CD14-positive monocyte (primary cell): ENCODE data around the gene RFX2. TPM values are rescaled to one million over a fixed set of nuclear protein-coding genes. Genes with fewer than 3 reads are reported as not detected.

Source experiments
- DNase-seq, 3 donors: peaks; one replicate each; pipeline ENCODE4 v3.0.0-alpha.2; 2011 to 2022
- H2AFZ ChIP-seq: 2 replicates; pipeline ENCODE4 v1.6.0; 2012; ENCODE audit warnings: mild to moderate bottlenecking, low read depth, low read length, inconsistent platforms; ENCODE audit not compliant: insufficient read depth, poor library complexity, severe bottlenecking
- H3K27ac ChIP-seq, 2 donors: 1 replicate in 1 of 2; 2 replicates in 1 of 2; pipeline ENCODE4 v1.5.1; 2012 to 2013; ENCODE audit warnings: low read length in 2 of 2, control low read depth in 1 of 2, inconsistent platforms in 1 of 2, low read depth in 1 of 2, mild to moderate bottlenecking in 1 of 2
- H3K27me3 ChIP-seq, 2 donors: one replicate each; pipeline versions ENCODE4 v1.6.0 to v1.6.1; 2011 to 2013; ENCODE audit warnings: low read length in 2 of 2; ENCODE audit not compliant: control insufficient read depth in 2 of 2, insufficient read depth in 2 of 2
- H3K36me3 ChIP-seq, 2 donors: replicated peaks in 1 of 2; 1 replicate in 1 of 2; 2 replicates in 1 of 2; pipeline versions ENCODE4 v1.5.1 to v1.6.1; 2012 to 2013; ENCODE audit warnings: low read length in 2 of 2, control low read depth in 1 of 2, inconsistent platforms in 1 of 2, mild to moderate bottlenecking in 1 of 2; ENCODE audit not compliant: insufficient read depth in 2 of 2, control insufficient read depth in 1 of 2
- H3K4me1 ChIP-seq, 2 donors: 1 replicate in 1 of 2; 2 replicates in 1 of 2; pipeline versions ENCODE4 v1.5.1 to v1.6.1; 2012 to 2013; ENCODE audit warnings: low read length in 2 of 2, control low read depth in 1 of 2, inconsistent platforms in 1 of 2, mild to moderate bottlenecking in 1 of 2, moderate library complexity in 1 of 2; ENCODE audit not compliant: insufficient read depth in 2 of 2, control insufficient read depth in 1 of 2
- H3K4me2 ChIP-seq: replicated peaks from 2 replicates; pipeline ENCODE3; 2012; ENCODE audit warnings: low read length, moderate library complexity, mild to moderate bottlenecking; ENCODE audit not compliant: poor library complexity, severe bottlenecking; ENCODE audit errors: extremely low read depth
- H3K4me3 ChIP-seq, 3 experiments: fragments of 200-600 bp in 1 of 3; sonication (generic) in 1 of 3; replicated peaks in 1 of 3; 1 replicate in 2 of 3; 2 replicates in 1 of 3; pipeline ENCODE4 v1.5.1; 2011 to 2013; ENCODE audit warnings: low read length in 3 of 3, mild to moderate bottlenecking in 3 of 3, control low read depth in 2 of 3, low read depth in 2 of 3, inconsistent platforms in 1 of 3, moderate library complexity in 1 of 3
- H3K79me2 ChIP-seq: 2 replicates; pipeline ENCODE4 v1.6.0; 2012; ENCODE audit warnings: mild to moderate bottlenecking, control low read depth, inconsistent platforms, low read length, moderate library complexity; ENCODE audit not compliant: insufficient read depth
- H3K9ac ChIP-seq: 2 replicates; pipeline ENCODE4 v1.6.0; 2017; ENCODE audit warnings: low read length, mild to moderate bottlenecking; ENCODE audit not compliant: insufficient read depth, poor library complexity, severe bottlenecking
- H3K9me3 ChIP-seq, 2 donors: replicated peaks in 1 of 2; 1 replicate in 1 of 2; 2 replicates in 1 of 2; pipeline versions ENCODE4 v1.5.1 to v1.6.1; 2012 to 2013; ENCODE audit warnings: low read length in 2 of 2, control low read depth in 1 of 2; ENCODE audit not compliant: control insufficient read depth in 1 of 2, insufficient read depth in 1 of 2
- H4K20me1 ChIP-seq: 2 replicates; pipeline ENCODE4 v1.6.0; 2012; ENCODE audit warnings: mild to moderate bottlenecking, low read length, control low read depth, moderate library complexity; ENCODE audit not compliant: insufficient read depth
- H3K27ac Mint-ChIP-seq, 7 donors: one replicate each; pipeline ENCODE4 v1.8.0; 2020; ENCODE audit warnings: mild to moderate bottlenecking in 7 of 7, mixed read lengths in 7 of 7, moderate library complexity in 6 of 7, inconsistent platforms in 2 of 7
- H3K27me3 Mint-ChIP-seq, 3 donors: one replicate each; pipeline ENCODE4 v1.8.0; 2021 to 2022; ENCODE audit warnings: low read depth in 3 of 3, mild to moderate bottlenecking in 3 of 3, mixed read lengths in 3 of 3, moderate library complexity in 3 of 3, inconsistent platforms in 1 of 3
- H3K36me3 Mint-ChIP-seq, 2 donors: one replicate each; pipeline ENCODE4 v1.8.0; 2020; ENCODE audit warnings: mixed read lengths in 2 of 2, inconsistent platforms in 1 of 2, mild to moderate bottlenecking in 1 of 2
- H3K4me1 Mint-ChIP-seq: one replicate; pipeline ENCODE4 v1.8.0; 2020; ENCODE audit warnings: mild to moderate bottlenecking, mixed read lengths
- H3K4me3 Mint-ChIP-seq, 2 donors: one replicate each; pipeline ENCODE4 v1.8.0; 2020; ENCODE audit warnings: mild to moderate bottlenecking in 2 of 2, mixed read lengths in 2 of 2, moderate library complexity in 1 of 2
- H3K9me3 Mint-ChIP-seq, 7 donors: one replicate each; pipeline ENCODE4 v1.8.0; 2020 to 2022; ENCODE audit warnings: mixed read lengths in 7 of 7, mild to moderate bottlenecking in 6 of 7, moderate library complexity in 6 of 7, inconsistent platforms in 2 of 7
- WGBS: methylation state at CpG from one replicate; pipeline ENCODE4 v1.1.5; 2013; ENCODE audit warnings: missing lambda C conversion rate; ENCODE audit not compliant: insufficient coverage; 5-methylcytosine and 5-hydroxymethylcytosine counted together
- intact Hi-C, 2 donors: fragments of 100-400 bp; cut with micrococcal nuclease; formaldehyde crosslinking; loops; one replicate each; pipeline versions ENCODE4 v1.15.0 to v1.15.1; 2023
- polyA plus RNA-seq, 3 donors: library from polyadenylated mRNA; depleted of rRNA in 1 of 3; unstranded in 2 of 3; stranded (reverse) in 1 of 3; fragments of 300-500 nt in 2 of 3; fragments of >200 nt in 1 of 3; fragmentation: Illumina TruSeq in 2 of 3; gene quantifications; 1 replicate in 2 of 3; 2 replicates in 1 of 3; pipeline ENCODE4 v1.2.3, GENCODE V29; 2012 to 2021
- TF ChIP-seq, protein P1 (sequence below): fragments of 200-600 bp; IDR thresholded peaks from one replicate; pipeline ENCODE4 v1.8.0; 2022; ENCODE audit warnings: antibody characterized with exemption, mild to moderate bottlenecking

RFX2 gene
- polyA plus RNA-seq, 3 donors, result 5.7 to 12.9 (median 8.7) TPM

DNA sequence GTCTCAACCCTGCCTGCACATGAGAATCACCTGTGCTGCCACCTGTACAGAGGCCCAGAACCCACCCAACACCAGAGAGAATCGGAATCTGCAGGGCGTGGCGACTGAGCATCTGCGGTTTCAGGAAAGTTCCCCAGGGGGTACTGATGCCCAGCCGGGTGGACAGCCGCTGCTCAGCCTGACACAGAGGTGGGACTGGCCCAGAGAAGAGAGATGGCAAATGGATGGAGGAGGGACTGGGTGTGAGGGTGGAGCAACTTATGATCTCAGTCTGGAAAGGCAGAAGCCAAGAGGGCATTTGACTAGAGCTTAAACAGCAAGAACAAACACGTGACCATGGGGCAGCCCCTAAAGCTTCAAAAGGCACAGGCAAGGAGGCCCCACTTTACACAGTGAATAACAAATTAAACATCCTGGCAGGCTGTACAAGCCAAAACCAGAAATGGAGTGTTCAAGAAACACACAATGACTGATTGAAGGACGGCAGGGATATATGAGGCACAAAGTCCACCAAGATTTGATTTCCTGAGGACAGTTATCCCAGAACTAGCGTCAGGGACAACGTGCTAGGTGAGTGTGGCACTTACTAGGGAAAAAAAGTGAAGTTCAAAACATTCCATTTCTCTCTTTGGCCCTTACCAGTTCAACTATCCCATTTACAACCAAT is 135.4 kb downstream of the RFX2 start:
- H3K4me2 ChIP-seq, result no peak overlapping the region
- Mint-ChIP-seq H3K9me3 (no peaks in the 10 kb centered on the region), H3K4me3 (no peak overlapping the region), H3K27ac (peak overlapping the region in 3 of 7 donors; percentile 37 to 76 (median 68)), H3K4me1 (peaks cover 48% of the 10 kb centered on the region), H3K27me3 (no peaks in the 10 kb centered on the region), H3K36me3 (peaks cover 16 to 37% of the 10 kb centered on the region in 2 donors)
- H3K4me1 ChIP-seq, result peaks cover 23 to 29% of the 10 kb centered on the region in 2 donors
- H3K79me2 ChIP-seq, result peaks cover 89% of the 10 kb centered on the region
- no peaks in the 10 kb centered on the region for H3K27me3 ChIP-seq
- H3K36me3 ChIP-seq, result peaks cover 17 to 49% of the 10 kb centered on the region in 2 donors
- H4K20me1 ChIP-seq, result peaks cover 60% of the 10 kb centered on the region
- no peaks in the 10 kb centered on the region for H3K9me3 ChIP-seq
- no peak overlapping the region for H2AFZ ChIP-seq
- intact Hi-C loops, result loop anchor here (5.0 to 10.0 kb wide), 2 partner anchors 68 to 70 kb away; partner anchors contain the start of genes NDUFA11 (in 1 of the 2) and VMAC (in 1 of the 2)
- no peak for DNase-seq
- no peak overlapping the region for H3K27ac ChIP-seq
- no peak overlapping the region for H3K9ac ChIP-seq
- 96% methylated on average over 5 of the region's 10 CpGs for WGBS
- TF ChIP-seq, protein P1, sequence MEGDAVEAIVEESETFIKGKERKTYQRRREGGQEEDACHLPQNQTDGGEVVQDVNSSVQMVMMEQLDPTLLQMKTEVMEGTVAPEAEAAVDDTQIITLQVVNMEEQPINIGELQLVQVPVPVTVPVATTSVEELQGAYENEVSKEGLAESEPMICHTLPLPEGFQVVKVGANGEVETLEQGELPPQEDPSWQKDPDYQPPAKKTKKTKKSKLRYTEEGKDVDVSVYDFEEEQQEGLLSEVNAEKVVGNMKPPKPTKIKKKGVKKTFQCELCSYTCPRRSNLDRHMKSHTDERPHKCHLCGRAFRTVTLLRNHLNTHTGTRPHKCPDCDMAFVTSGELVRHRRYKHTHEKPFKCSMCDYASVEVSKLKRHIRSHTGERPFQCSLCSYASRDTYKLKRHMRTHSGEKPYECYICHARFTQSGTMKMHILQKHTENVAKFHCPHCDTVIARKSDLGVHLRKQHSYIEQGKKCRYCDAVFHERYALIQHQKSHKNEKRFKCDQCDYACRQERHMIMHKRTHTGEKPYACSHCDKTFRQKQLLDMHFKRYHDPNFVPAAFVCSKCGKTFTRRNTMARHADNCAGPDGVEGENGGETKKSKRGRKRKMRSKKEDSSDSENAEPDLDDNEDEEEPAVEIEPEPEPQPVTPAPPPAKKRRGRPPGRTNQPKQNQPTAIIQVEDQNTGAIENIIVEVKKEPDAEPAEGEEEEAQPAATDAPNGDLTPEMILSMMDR, result no peak
- H3K4me3 ChIP-seq, result no peak overlapping the region

DNA sequence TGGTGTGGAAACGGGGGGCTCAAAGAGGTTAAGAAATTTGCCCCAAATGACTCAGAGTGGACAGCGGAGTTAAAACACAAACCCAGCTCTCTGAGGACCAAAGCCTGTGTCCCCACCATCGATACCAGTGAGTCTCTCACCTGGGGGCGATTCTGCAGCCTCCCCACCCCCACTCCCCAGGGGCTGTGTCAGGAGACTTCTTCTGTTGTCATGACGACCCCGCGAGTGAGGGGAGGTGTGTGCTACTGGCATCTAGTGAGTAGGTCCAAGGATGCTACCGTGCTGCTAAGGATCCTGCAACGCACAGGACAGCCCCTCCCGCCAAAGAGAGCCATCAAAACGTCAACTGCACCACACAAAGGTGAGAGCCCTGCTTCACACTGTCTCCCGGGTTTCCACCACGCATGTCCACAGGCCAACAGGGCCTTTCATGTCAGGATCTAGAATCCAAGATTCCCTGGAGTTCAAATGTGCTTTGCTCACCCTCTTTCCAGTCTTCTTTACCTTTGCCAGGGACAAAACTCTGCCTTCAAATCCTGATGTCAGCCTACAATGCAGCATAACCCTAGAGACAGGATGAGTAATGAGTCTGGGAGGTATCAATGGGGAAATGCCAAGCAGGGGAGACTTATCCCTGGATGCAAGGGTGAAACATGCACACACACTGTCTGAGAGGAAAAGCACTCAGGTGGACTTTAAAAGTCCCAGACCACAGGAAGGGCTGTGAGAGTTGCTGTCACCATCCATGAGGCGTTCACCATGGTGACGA is 136.2 kb downstream of the RFX2 start:
- Mint-ChIP-seq H3K9me3 (no peaks in the 10 kb centered on the region), H3K4me3 (no peak overlapping the region), H3K27me3 (no peaks in the 10 kb centered on the region), H3K36me3 (peaks cover 16 to 41% of the 10 kb centered on the region in 2 donors), H3K27ac (no peak overlapping the region), H3K4me1 (peaks cover 47% of the 10 kb centered on the region)
- Histone ChIP-seq H3K27me3 (no peaks in the 10 kb centered on the region), H3K4me3 (no peak overlapping the region), H3K4me1 (peaks cover 22 to 28% of the 10 kb centered on the region in 2 donors), H3K27ac (no peak overlapping the region), H4K20me1 (peaks cover 68% of the 10 kb centered on the region), H3K79me2 (peaks cover 97% of the 10 kb centered on the region), H3K4me2 (no peak overlapping the region), H3K36me3 (peaks cover 17 to 49% of the 10 kb centered on the region in 2 donors), H2AFZ (no peak overlapping the region), H3K9me3 (no peaks in the 10 kb centered on the region), H3K9ac (no peak overlapping the region)
- 97% methylated on average over 8 of the region's 15 CpGs for WGBS
- DNase-seq, result no peak
- TF ChIP-seq, protein P1, result no peak
- intact Hi-C loops, result loop anchor here in 1 of 2 donors (10.0 kb wide), 1 partner anchor 69 kb away; the partner anchor contains the start of genes NDUFA11 and VMAC
